Activated CD8-positive, alpha-beta memory T cell treated with anti-CD3 and anti-CD28 coated beads for 36 hours (primary cell): ENCODE data around the gene SFTPA2. TPM values are rescaled to one million over a fixed set of nuclear protein-coding genes. Genes with fewer than 3 reads are reported as not detected.
"Not testable (repeated sequence)": the region's sequence is repeated elsewhere in the genome, so short reads cannot be mapped to it uniquely, and the experiment has no call there.

Source experiments
- CTCF ChIA-PET: fragments of 350-600 bp; sonication (Branson Sonifier 250); formaldehyde crosslinking; loops from one replicate; lab custom pipeline; 2021; ENCODE audit warnings: antibody characterized with exemption; lab: Charles Lee
- POLR2A ChIA-PET: fragments of 350-600 bp; sonication (Branson Sonifier 250); formaldehyde crosslinking; loops from one replicate; lab custom pipeline; 2021; ENCODE audit warnings: antibody characterized with exemption; lab: Charles Lee
- total RNA-seq, 2 experiments: library from RNA; stranded (reverse); gene quantifications; one replicate each; pipeline ENCODE4 v1.2.3, GENCODE V29; 2021

Gene SFTPA2
- total RNA-seq, 2 experiments from 2014 or later = not detected

DNA sequence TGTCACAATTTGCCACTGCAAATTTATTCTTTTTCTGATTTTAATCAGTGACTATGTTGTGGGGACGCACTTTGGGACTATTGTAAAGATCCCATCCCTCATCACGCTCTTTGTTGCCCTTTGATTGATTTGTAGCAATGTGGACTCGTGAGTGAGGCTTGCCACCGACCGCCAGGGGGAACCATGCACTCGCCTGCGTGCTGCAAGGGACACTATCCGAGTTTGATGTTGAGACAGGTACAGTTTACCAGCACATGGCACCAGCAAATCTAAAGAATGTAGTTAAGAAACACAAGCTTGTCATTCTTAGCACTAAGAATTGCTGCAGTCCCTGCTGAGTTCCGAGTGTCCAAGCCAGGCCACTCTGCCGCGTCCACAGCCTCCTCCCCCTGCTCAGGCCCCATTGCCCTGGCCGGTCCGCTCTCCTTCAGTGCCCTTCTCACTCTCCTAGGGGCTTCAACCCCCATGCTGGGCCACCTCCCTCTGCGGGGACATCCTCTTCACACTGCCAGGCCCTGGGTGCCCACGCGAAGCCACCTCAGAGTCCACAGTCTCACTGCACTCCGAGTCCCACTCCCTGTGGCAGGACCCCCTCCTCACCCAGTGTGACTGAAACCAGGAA lies 2.0 kb upstream of the SFTPA2 start:
- POLR2A ChIA-PET = no interaction called here
- CTCF ChIA-PET = interaction anchor here (1.0 kb wide), 1 partner anchor 10 kb away, joined by 3 read pairs; no protein-coding TSS in a partner anchor

DNA sequence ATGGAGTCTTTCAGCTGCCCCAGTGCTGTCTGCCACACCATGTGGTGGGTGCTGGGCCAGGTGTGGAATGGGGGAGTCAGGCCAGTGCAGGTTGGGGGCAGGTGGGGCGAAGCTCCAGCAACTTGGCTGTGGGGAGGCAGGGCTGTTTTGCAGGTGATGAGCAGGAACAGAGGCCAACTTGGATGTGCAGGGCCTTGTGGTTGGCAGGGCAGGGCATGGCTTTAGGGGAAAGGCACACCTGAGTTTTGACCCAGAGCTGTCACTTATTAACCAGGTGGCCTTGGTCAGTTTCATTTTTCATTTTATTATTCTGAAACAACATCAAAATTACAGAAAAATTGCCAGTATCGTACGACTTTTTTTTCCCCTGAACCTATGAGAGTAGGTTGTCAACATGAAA lies 1.1 kb upstream of the SFTPA2 start:
- CTCF ChIA-PET = no interaction called here
- POLR2A ChIA-PET = no interaction called here

DNA sequence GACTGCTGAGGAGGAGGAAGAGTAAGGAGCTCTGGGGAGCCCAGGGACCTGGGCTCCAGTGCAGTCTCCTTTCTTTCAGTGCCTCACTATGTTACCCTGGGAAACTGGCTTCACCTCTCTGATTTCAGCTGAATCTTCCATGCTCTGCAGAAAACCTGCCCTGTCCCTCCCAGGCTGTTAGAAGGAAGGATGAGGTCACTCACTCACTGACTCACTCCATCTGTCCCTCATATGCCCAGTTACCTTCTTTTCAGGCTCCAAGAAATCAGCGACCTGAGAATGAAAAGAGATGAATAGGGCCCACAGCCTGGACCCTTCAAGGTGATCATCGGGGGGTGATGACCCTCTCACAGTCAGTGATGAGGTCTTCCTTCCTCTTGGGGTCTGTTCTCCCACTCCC lies 481 bp downstream of the SFTPA2 start:
- POLR2A ChIA-PET = no interaction called here
- CTCF ChIA-PET = no interaction called here

DNA sequence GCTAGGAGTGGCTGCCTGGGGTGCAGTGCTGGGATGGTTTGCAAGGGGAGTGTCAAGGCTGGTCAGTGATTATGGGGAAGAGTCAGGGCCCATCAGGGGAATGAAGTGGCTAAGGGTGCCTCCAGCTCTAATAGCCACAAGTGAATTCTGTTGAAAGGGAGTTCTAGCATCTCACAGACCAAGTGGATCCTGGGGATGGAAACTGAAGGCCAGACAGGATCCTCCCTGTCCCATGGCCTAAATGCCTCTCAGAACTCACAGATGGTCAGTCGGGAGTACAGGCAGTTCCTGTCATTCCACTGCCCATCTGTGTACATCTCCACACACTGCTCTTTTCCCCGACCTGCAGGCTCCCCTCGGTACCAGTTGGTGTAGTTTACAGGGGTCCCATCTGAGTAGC lies 3.2 kb downstream of the SFTPA2 start:
- CTCF ChIA-PET, POLR2A ChIA-PET: not testable (repeated sequence)

DNA sequence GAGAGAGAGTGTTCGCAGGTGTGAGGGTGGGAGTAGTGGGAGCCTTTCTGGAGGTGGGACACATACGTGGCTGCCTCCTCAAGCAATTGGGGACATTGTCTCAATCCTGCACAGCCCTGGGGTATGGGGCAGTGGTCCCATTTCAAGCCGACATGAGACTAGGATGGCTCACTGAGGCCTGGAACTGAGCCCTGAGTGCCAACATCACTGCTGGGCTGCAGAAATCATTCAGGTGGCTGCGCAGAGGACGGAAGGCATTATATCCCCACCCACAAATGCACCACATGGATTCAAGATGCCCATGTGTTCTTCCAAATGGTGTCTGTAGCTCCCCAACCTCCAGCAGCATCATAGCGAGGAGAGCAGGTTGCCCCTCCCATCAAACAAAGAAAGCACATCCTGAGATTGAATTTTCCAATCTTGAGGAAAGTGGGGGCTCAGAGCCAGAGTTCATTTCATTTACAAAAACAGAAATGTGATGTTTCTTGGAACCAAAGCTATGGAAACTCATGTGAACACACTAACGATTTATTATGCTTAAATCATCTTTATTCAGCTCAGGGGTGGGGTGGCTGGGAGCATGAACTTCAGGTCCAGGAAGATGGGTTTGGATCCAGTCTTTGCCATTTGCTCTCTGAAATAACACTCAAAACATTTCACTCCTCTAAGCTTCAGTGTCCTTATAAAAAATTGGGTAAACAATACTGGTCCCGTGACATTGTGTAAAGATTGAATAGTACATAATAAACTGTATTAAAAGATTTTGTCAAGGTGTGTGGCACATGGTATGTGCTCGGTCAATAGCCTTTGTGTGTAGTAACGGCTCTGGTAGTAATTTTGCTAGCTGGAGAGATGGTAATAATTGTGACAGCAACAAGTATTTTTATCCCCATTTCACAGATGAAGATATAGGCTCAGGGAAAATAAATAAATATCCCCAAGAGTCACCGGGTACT lies 4.6 kb downstream of the SFTPA2 start:
- ChIA-PET CTCF (no interaction called here), POLR2A (no interaction called here)

DNA sequence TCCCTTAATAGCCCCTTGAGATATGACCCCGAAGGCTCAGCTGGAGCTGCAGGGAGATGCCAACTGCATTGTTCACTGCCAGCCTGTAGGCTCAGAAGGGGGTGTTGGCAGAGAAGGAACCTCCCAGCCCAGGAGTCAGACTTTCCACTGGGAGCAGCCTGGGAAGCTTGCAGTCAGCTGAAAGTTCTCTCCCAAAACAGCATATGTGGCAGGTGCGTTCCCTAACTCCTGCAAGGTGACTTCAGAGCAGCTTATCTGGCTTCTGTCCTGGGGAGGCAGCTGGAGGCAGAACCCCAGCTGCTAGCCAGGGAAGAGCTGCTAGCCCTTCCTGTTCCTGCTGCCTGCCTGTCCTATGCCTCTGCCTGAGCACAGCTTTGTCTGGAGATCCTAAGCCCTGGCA lies 8.1 kb downstream of the SFTPA2 start:
- CTCF ChIA-PET = interaction anchor here (1.1 to 1.6 kb wide), 2 partner anchors 10 to 376 kb away, joined by 3 read pairs; no protein-coding TSS in a partner anchor
- POLR2A ChIA-PET = no interaction called here

DNA sequence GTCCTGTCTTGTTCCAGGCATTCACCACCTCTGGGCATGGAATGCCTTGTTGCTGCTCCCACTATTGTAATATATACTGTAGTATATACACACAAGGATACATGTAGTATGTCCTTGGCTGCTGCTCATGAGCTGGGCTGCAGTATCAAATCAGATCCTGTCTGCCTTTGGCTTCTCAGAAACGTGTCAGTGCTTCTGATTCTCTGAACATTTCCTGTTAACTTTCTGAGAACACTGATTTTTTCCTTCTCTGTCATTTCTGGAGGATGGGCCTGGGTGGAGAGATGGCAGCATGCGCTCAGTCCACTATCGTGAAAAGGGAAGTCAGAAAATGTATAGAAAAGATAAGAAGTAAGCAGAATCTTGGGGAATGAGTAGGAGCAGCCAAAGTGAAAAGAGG lies 12.2 kb downstream of the SFTPA2 start:
- CTCF ChIA-PET = no interaction called here
- POLR2A ChIA-PET = no interaction called here

DNA sequence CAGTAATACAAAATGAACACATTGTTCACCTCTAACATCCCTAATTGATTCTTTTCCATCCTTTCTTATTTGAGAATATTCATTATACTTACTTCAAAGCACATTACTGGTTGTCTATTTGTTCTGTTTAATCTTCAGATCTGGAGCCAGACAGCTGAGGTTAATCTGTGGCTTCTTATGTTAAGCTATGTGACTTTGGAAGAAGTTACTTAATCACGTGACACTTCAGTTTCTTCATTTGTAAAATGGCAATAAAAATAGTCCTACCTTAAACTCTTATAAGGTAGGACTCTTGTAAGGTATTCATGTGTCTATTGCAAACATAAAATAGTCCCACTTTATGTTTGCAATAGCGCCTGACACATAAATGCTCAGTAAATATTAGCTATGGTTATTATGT lies 13.1 kb downstream of the SFTPA2 start:
- POLR2A ChIA-PET, CTCF ChIA-PET: not testable (repeated sequence)

DNA sequence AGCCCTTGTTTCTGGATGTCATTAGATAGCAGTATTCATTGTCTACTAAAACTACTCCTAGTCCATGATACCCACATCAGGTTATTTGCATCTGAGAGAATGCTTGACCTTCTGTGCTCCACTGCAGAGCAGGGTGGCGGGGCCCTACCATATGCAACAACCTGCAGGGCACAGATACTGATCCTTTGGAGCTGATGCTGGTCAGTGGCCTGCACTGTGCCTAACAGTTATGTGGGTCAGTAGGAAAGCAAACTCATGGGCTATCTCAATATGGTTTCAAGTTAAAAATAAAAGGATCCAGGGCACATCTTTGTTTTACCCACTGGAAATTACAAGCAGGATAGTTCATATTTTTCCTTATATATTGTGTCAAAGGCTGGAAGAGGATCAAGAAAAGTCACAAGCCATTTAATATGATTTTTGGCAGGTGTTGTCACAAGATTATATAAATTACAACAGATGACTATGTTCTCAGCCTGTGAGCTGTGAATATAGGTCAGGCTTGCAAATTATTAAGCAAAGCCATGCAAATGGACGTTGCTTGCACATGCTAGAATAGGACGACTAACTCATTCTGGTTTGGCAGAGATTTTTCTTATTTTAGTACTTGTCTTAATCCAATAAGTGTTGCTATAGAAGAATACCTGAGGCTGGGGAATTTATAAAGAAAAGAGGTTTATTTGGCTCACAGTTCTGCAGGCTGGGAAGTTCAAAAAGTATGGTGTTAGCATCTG lies 15.1 kb downstream of the SFTPA2 start:
- CTCF ChIA-PET, POLR2A ChIA-PET: not testable (repeated sequence)

DNA sequence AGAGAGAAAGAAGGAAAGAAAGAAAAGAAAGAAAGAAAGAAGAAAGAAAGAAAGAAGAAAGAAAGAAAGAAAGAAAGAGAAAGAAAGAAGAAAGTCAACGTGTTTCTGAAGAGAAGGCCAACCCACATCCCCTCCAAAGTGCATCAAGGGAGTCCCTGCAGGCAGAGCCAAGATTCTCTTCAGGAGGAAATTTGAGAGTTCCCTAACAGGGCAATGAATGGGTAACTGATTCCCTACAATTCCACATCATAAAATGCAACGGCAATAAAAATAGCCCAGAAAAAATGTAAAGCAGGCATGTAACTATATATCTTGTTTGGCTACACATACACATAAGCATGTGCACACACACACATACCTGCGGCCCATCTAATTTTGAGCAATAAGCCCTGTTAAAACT lies 15.8 kb downstream of the SFTPA2 start:
- CTCF ChIA-PET, POLR2A ChIA-PET: not testable (repeated sequence)

DNA sequence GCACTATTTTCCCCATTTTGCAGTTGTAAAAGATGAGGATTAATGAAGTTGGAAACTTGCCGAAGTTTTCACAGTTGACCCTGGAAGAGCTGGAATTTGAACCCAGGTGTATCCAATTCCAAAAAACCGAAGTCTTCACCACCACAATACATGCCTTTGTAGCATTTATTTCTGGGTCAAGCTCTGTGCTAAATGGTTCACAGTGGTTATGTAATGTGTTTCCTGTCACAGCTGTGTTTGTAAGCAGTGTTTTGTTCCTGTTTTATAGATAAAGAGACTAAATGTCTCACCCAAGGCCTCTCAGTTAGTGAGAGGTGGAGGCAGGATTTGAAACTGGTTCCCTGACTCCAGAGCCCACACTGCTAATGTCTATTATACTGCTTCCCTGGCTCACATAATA lies 17.6 kb downstream of the SFTPA2 start:
- ChIA-PET POLR2A (interaction anchor here (0.6 kb wide), 1 partner anchor 277 kb away, joined by 7 read pairs; no protein-coding TSS in a partner anchor), CTCF (no interaction called here)

DNA sequence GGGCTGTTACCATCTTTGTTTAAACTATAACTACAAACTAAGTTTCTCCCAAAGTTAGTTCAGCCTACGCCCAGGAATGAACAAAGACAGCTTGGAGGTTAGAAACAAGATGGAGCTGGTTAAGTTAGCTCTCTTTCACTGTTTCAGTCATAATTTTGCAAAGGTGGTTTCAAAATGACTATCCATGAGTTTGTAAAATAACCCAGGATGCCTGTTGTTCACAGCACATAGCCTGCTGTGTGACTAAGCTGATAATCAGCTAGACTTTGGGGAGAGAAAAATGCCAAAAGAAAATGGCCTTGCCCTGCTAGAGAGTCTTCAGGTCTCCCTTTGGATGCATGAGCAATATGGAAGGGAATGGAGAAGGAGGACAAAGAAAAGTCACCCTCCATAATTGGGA lies 19.3 kb downstream of the SFTPA2 start:
- POLR2A ChIA-PET, CTCF ChIA-PET: not testable (repeated sequence)

DNA sequence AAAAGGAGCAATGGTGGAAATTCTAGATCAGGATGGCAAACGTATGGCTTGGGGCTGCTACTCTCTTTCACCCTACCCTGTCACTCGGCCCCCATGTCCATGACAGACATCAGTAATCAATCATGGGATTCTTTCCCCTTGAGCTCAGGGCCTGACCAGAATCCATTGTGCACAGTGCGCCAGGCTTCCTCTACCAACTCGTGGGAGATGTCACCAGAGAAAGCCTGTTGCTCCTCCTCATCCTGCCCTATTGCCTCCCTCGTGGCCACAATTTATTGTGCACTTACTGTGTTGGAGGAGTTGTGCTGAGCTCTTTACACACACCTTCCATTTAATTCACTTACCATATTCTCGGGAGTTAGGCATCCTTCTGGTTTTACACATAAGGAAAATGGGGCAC lies 21.9 kb downstream of the SFTPA2 start:
- CTCF ChIA-PET = interaction anchor here (1.9 kb wide), 1 partner anchor 391 kb away, joined by 9 read pairs; no protein-coding TSS in a partner anchor
- POLR2A ChIA-PET = not testable (repeated sequence)

DNA sequence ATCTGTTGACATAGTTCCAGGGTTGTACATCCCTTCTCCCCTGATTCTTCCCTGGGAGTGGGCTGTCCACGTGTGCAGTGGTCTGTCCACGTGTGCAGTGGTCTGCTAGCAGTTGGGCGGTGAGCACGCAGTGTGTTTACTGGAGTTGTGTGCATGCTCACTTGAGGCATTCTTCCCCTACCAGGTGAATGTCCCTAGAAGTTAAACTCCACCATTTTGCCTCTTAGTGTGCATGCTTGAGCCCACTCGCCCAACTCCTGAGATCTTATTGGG lies 26.4 kb downstream of the SFTPA2 start:
- CTCF ChIA-PET, POLR2A ChIA-PET: not testable (repeated sequence)

DNA sequence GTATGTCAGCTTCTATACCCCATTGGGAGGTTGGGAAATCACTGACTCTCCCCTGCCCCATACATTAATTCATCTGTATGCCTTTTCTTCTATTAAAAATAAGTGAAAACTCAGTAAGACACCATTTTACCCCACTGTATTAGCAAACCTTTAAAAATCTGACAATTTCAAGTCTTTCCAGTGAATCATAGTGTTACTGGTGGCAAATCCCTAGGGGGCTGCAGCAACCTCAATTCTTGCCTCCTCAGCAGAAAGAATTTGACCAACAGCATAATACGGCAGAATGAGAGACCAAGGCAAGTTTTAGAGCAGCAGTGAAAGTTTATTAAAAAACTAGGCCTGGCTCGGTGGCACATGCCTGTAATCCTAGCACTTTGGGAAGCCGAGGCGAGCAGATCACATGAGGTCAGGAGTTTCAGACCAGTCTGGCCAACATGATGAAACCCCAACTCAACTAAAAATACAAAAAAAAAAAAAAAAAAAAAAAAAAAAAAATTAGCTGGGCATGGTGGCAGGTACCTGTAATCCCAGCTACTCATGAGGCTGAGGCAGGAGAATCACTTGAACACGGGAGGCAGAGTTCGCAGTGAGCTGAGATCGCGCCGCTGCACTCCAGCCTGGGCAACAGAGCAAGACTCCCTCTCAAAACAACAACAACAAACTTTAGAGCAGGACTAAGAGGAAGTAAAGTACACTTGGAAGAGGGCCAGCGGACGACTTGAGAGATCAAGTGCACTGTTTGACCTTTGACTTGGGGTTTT lies 26.9 kb downstream of the SFTPA2 start:
- CTCF ChIA-PET = interaction anchor here (0.6 kb wide), 1 partner anchor 533 kb away, joined by 3 read pairs; no protein-coding TSS in a partner anchor
- POLR2A ChIA-PET = not testable (repeated sequence)

DNA sequence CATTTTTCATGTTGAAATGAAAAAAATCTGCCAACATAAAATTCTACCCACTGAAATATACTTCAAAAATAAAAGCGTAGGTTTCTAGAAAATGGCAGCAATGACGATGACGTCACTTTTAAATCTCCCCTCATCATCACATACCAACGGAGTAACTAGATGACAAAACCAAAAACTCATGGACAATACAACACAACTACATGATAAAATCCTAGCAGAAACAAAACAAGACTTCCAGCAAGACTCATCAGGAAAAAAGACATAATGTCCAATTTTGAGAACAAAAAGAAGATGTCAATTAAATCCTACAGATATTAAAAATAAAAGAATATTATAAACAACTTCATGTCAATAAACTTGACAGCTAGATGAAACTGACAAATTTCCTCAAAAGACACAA lies 31.9 kb downstream of the SFTPA2 start:
- CTCF ChIA-PET, POLR2A ChIA-PET: not testable (repeated sequence)

DNA sequence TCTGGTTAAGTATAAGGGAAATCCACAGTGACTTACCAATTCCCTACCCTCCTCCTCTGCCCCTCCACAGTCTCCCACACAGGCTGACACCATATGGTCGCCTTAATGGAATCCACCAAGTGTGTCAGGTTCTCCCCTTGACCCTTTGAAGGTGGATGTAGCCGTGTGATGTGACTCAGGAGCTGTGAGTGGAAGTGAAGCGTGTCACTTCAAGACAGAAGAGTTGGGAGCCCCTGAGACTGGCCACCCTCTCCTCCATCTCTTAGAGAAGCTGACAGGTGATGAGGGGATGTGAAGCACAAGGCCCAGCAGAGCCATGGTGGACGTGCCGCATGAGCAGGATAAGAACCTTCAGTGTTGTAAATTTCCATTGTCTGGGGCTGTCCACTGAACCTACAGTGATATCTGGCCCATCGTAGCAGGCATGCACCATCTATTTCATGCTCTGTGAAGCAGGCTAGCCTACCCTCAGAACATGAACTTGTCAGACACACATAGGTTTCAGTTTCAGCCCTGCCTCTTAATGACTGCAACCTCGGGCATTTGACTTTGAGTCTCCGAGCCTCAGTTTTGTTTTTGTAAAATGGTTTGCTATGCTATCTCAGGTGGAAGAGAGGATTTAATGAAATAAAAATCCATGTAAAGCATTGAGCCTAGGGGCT lies 35.0 kb downstream of the SFTPA2 start:
- CTCF ChIA-PET, POLR2A ChIA-PET: not testable (repeated sequence)

DNA sequence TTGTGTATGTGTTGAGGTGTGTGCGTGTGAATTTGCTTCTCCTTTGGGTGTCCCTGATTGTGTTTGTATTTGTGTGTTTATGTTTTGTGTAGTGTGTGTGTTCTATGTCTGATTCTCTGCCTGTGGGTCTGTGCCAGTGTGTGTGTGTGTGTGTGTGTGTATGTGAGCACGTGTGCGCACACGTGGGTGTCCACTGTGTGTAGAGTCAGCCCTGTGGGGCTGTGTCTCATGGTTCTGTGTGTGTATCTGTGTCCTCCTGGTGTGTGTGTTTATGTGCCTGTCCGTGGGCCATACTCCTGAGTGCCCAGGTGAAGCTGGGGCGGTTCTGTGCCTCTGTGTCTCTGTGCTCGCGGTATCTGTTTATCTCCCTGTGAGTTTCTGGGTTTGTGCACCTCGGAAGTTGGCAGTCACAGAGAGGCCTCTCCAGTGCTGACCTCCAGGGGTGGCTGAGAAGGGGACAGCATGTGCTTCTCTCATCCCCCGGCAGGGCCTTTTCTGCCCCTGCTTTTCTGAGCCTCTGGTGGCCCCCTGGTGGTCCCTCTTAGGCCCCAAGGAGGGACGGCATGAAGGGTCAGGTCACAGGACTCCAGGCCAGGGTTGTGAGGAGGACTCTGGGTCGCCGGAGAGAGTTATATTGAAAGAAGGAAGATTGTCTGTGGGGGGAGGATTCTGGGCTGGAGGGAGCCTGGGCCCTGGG lies 36.9 kb downstream of the SFTPA2 start:
- CTCF ChIA-PET = not testable (repeated sequence)

More for the DNA sequence above, 36.9 kb downstream of the SFTPA2 start:
- POLR2A ChIA-PET = not testable (repeated sequence)
